HepG2 (cell line): Measurements from ENCODE around the gene BMF. TPM values are rescaled to one million over a fixed set of nuclear protein-coding genes. Genes with fewer than 3 reads are reported as not detected.

ENCODE experiments used
- CBX1 ChIP-seq: IDR thresholded peaks from one replicate; pipeline ENCODE4 v1.6.1; 2016; ENCODE audit warnings: antibody characterized with exemption, low read depth
- HHEX ChIP-seq: IDR thresholded peaks from 2 replicates; pipeline ENCODE4 v1.6.1; 2016; ENCODE audit warnings: control low read depth
- HINFP ChIP-seq: sonication (generic); formaldehyde crosslinking; IDR thresholded peaks from 2 replicates; pipeline ENCODE4 v1.4.0; 2020; ENCODE audit warnings: low read depth, mild to moderate bottlenecking, missing genetic modification reagents
- KDM1A ChIP-seq: IDR thresholded peaks from 2 replicates; pipeline ENCODE4 v1.6.1; 2016; ENCODE audit warnings: missing compliant biosample characterization
- MTA3 ChIP-seq: sonication (generic); formaldehyde crosslinking; IDR thresholded peaks from 2 replicates; pipeline ENCODE4 v1.4.0; 2020; ENCODE audit warnings: missing genetic modification reagents
- NPAS2 ChIP-seq: sonication (generic); formaldehyde crosslinking; IDR thresholded peaks from 2 replicates; pipeline ENCODE4 v1.8.0; 2022; ENCODE audit warnings: mild to moderate bottlenecking, missing genetic modification reagents, borderline replicate concordance
- RARA ChIP-seq: IDR thresholded peaks from 2 replicates; pipeline ENCODE4 v1.6.1; 2016; ENCODE audit warnings: missing genetic modification reagents, missing compliant biosample characterization
- RFX1 ChIP-seq: fragments of 450-650 bp; IDR thresholded peaks from 2 replicates; pipeline ENCODE4 v1.6.1; 2017
- SALL2 ChIP-seq: sonication (generic); formaldehyde crosslinking; IDR thresholded peaks from 2 replicates; pipeline ENCODE4 v1.8.1; 2023; ENCODE audit warnings: mild to moderate bottlenecking, missing genetic modification reagents, inconsistent platforms
- TEAD3 ChIP-seq: optimal IDR thresholded peaks from 2 replicates; pipeline ENCODE3; 2016; ENCODE audit warnings: borderline replicate concordance
- TFAP4 ChIP-seq: sonication (generic); IDR thresholded peaks from 2 replicates; pipeline ENCODE4 v1.6.1; 2016; ENCODE audit warnings: low read depth, borderline replicate concordance
- U2AF1 ChIP-seq: fragments of 200-400 bp; formaldehyde crosslinking; optimal IDR thresholded peaks from 2 replicates; pipeline ENCODE3; 2017; ENCODE audit warnings: mild to moderate bottlenecking, low read depth, low read length
- ZBTB37 ChIP-seq: sonication (generic); formaldehyde crosslinking; IDR thresholded peaks from 2 replicates; pipeline ENCODE4 v1.4.0; 2020; ENCODE audit warnings: mild to moderate bottlenecking, missing genetic modification reagents
- ZNF142 ChIP-seq: sonication (generic); formaldehyde crosslinking; IDR thresholded peaks from 2 replicates; pipeline ENCODE4 v1.4.0; 2020; ENCODE audit warnings: missing genetic modification reagents
- ZNF274 ChIP-seq: sonication (generic); formaldehyde crosslinking; IDR thresholded peaks from 2 replicates; pipeline ENCODE4 v1.5.1; 2020; ENCODE audit warnings: mild to moderate bottlenecking, missing genetic modification reagents
- ZNF644 ChIP-seq: IDR thresholded peaks from 2 replicates; pipeline ENCODE4 v1.6.1; 2016; ENCODE audit warnings: low read depth
- ZNF670 ChIP-seq: sonication (generic); formaldehyde crosslinking; IDR thresholded peaks from 2 replicates; pipeline ENCODE4 v1.8.0; 2022; ENCODE audit warnings: mild to moderate bottlenecking, missing genetic modification reagents, borderline replicate concordance
- ZNF709 ChIP-seq: sonication (generic); formaldehyde crosslinking; IDR thresholded peaks from 2 replicates; pipeline ENCODE4 v1.5.0; 2020; ENCODE audit warnings: mild to moderate bottlenecking, missing genetic modification reagents
- polyA plus RNA-seq, 8 experiments: library from polyadenylated mRNA; depleted of rRNA in 3 of 8; stranded (reverse) in 7 of 8; unstranded in 1 of 8; fragments of >200 nt; fragmentation: Illumina TruSeq in 4 of 8; extraction: Trizol in 4 of 8; gene quantifications; 2 replicates each; pipeline versions ENCODE4 v1.2.1 to v1.2.3, GENCODE V29; 2011 to 2016; ENCODE audit warnings: low read depth in 4 of 8, missing spikeins in 1 of 8, mixed read lengths in 1 of 8; ENCODE audit not compliant: insufficient read depth in 1 of 8
- total RNA-seq, 5 experiments: library from RNA; depleted of rRNA; stranded (reverse); fragments of >200 nt; fragmentation: Illumina TruSeq; extraction: Trizol; gene quantifications; 2 replicates each; pipeline ENCODE4 v1.2.3, GENCODE V29; 2016; ENCODE audit warnings: low read depth in 1 of 5

The BMF gene
- total and polyA plus RNA-seq, 2 of the 13 experiments (the other 11 are each of a cell fraction or from before 2014, with no cell fraction given), result 8.7 to 15.9 TPM

GRCh38 chr15:40081691-40082194, 26.9 kb downstream of the BMF start (continued):
- TF ChIP-seq ZNF142 (CRISPR knock-in tag) (no peak), HINFP (peak; percentile 33; the same call in 1 of the 2 replicates), RFX1 (no peak), ZNF274 (CRISPR knock-in tag) (no peak), HHEX (CRISPR knock-in tag) (no peak), ZNF709 (CRISPR knock-in tag) (no peak), TFAP4 (peak; percentile 72; the same call in 1 of the 2 replicates), KDM1A (CRISPR knock-in tag) (no peak), U2AF1 (no peak), ZNF644 (CRISPR knock-in tag) (0 out of 2 replicates have a peak, but pooled peaks have one; percentile 12), ZBTB37 (no peak), ZNF670 (CRISPR knock-in tag) (no peak), SALL2 (CRISPR knock-in tag) (no peak), MTA3 (CRISPR knock-in tag) (no peak), TEAD3 (peak; percentile 73), CBX1 (peak; percentile 24), RARA (peak; percentile 97), NPAS2 (CRISPR knock-in tag) (no peak)
